HG02840 (cell line): ENCODE measurements around the gene KSR2.

Experiments used
- ATAC-seq: cut with Tn5 transposase; IDR thresholded peaks from one replicate; pipeline ENCODE4 v1.9.1; 2021; ENCODE audit warnings: mild to moderate bottlenecking, moderate library complexity, moderate number of reproducible peaks; ENCODE audit not compliant: unreplicated experiment, low FRiP score

The KSR2 gene

DNA sequence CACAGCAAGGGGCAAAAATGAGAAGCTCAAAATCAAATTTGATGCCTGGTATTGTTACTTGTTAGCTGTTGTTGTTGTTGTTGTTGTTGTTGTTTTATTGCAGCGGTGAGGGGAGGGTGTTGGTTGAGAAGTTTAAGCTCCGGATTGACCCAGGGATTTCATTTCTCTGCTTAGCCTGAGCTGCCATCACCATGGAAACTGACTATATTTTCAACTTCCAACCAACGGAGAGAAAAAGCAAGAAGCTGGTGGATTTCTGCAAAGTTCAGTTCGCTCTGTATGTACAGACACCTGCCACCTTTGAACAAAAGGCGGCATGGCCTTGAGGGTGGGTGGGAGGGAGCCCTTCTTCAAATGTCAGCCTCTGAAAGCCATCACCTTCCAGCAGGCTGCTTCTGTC is 412.9 kb downstream of the KSR2 start:
- ATAC-seq = no peak

DNA sequence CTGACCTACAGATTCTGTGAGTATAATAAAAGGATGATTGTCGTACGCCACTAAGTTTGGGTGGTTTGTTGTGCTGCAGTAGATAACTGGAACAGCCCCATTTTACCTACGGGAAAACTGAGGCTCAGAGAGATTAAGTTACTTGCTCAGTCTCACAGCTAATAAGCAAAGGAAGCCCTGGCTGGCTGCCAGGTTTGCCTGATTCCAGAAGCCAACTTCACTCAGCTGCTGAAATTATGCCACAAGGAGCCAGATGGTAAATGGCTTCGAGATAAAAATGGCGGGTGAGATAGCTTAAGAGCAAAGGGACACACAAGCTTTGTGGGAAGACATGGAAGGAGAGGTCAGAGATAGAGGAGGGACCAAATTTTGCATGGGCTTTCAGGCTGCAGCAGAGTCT is 415.8 kb downstream of the KSR2 start:
- no peak for ATAC-seq

DNA sequence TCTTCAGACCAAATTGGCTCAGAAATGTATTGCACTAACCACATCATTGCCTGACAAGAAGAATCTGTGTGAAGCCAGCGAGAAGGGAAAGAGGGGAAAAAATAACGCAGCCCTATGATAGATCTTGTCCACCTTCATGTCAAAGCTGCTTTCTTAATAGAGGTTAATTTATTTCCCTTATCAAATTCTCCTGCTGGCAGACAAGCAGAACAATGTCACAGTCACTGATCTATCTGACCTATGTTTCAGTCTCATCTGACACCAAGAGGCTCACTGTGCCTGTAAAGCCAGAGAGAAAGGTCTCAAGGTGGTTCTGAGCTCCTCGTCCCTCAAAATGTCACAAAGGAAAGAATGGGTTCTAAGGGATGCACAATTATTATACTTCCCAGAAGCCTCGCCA is 417.1 kb downstream of the KSR2 start:
- ATAC-seq = no peak

DNA sequence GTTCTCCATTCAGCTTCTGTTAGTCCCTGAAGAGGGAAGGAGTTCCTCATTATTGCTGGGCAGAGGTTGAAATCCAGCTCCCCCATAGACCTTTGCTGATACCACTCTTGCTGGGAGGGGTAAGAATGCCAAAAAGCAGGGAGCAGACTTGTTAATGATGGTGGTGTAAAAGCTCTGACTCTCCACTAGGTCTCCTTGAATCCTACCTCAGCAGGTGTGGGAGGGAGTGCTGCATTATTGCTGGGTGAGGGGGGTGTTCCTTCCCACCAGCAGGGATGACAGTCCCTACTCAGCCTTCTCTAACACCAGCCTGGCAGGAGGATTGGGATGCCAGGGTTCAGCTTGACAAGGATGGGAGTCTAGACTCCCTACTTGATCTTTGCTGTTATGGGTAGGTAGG is 421.6 kb downstream of the KSR2 start:
- ATAC-seq = no peak

DNA sequence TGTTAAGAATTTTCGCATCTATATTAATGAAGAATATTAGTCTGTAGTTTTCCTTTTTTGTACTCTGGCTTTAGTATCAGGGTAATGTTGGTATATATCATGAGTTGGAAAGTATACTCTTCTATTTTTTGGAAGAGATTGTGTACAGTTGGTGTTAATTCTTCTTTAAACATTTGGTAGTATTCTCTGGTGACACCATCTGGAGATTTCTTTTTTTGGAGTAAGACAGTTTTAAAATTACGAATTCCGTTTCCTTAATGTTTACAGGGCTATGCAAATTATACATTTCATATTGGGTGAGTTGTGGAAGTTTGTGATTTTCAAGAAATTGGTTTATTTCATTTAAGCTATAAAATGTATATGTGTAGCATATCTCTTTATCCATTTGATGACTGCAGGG is 423.6 kb downstream of the KSR2 start:
- ATAC-seq = no peak

DNA sequence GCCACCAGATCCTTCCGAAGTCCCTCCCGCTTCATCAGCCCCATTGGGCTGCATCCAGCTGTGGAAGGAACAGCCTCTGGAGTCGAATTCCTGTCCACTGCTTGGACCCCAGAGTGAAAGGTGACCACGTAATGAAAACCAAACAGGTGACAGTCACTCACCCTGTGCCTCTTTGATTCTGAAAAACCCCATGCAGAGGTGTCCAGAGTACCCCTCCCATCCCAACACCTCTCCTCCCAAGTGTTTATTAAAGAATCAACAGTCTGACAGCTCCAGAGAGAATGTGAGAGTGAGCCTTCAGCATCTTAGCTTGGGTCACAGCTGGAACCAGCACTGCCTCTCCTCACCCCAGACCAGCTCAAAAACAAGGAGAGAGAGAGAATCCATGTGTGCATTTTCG is 428.8 kb downstream of the KSR2 start:
- ATAC-seq = no peak

DNA sequence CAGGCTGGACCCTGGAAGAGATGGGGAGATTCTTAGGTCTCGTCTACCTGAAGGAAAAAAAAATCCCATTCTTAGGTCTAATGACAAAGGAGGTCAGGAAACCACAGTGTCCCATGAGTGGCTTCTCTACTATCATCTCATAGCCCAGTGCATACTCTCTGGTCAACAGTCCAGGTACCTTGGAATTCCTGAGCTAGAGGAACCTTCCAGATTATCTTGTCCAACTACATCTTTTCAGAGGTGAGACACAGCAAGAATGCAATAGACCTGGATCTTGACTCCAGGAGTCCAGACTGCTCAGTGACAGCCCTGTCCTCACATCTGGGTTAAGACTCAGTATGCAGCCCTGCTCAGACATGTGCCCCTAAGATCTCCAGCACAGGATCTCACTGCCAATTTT is 429.9 kb downstream of the KSR2 start:
- ATAC-seq = no peak

DNA sequence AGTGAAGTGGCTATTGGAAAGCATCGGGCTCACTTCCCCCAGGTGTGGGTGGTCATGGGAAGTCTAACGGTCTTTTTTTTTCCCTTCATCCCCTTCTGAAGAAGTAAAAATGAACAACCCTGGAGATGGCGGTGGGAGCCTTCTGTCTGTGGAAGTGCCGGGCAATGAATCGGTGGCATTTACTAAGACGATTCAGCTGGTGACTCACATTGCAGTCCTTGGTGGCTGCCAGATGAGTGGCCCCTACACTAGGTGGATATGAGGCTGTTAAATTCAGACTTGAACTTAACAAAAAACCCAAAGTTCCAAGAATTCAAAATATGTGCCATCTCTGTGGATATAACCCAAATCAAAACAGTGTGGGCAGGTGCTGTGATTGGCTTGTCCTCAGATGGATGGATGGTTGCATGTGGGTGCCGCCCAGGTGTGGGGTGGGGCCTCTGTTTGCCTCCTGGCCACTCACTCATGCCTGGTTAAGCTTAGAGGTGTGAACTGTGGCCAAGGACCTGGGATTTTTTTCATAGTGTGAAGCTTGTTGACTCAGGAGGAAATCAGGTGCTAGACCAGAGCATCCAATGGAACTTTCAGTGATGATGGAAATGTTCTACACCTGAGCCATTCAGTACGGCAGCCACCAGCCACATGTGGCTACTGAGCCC is 430.6 kb downstream of the KSR2 start:
- no peak for ATAC-seq

DNA sequence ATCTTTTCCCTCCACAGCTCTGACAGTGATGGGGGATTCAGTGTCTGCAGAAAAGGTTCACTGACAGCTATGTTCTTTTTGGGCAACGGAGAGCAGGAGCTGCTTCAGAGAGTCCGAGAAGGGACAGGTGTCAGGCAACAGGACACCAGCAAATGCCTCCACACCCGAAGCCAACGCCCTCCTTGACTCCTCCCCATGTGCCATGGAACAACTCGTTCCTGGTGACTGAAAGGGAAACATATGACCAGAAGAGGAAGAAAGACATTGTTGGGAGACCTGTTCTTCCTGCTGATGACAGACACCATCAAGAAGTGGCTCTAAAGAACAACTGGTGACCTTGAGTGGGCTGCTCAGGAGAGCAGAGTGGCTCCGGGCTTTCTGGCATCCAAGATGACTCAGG is 435.1 kb downstream of the KSR2 start:
- ATAC-seq = no peak

DNA sequence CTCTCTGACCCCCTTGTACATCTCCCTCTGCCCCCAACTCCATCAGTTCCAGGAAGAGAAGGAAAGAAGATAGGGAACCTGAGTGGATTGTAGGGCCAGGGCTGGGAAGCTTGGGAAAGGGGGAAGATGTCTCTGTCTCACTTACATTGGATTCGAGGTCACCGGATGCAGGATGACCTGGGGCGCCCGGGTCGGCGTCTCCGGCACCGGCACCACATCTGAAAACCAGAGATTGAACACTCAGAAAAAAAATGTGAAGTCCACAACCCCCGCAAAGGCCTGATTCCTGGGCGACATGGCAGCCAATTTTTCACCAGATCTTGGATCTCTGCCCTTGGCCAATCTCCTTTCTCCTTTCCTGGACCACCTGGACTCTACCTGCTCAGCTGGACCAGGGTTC is 438.0 kb downstream of the KSR2 start:
- ATAC-seq = no peak

DNA sequence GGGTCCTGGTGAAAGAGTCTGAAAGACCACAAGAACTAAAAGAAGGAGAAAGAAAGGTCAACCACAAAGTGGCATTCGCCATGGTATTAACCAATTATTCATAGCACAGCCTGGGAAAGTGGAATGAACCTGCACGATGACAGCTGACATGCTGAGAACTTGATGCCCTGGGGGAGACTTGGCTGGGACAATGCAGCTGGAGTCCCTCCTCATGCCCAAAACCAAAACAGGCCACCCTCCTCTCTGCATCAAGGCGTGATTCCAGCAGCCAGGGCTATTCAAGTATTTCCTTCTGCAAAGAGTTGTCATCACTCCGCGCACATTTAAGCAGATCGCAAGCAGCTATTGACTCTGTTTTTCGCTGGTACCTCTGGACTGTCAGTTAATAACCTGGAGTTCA is 440.3 kb downstream of the KSR2 start:
- no peak for ATAC-seq

DNA sequence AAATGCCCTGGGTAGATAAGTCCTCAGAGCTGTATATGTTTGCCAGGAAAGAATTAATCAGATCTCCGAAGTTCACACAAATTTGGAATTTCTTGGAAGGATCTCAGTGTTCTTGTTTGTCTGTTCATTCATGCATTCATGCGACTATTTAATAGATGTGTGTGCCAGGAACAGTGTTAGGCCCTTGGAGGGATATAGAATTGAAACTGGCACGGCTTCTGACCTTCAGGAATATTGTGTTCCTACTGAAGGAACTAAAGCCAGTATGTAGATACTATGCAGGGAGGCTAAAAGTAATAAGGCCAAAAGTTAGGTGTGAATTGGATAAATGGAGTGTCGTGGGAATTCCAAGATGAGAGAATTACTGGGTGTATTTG is 441.3 kb downstream of the KSR2 start:
- ATAC-seq = no peak

DNA sequence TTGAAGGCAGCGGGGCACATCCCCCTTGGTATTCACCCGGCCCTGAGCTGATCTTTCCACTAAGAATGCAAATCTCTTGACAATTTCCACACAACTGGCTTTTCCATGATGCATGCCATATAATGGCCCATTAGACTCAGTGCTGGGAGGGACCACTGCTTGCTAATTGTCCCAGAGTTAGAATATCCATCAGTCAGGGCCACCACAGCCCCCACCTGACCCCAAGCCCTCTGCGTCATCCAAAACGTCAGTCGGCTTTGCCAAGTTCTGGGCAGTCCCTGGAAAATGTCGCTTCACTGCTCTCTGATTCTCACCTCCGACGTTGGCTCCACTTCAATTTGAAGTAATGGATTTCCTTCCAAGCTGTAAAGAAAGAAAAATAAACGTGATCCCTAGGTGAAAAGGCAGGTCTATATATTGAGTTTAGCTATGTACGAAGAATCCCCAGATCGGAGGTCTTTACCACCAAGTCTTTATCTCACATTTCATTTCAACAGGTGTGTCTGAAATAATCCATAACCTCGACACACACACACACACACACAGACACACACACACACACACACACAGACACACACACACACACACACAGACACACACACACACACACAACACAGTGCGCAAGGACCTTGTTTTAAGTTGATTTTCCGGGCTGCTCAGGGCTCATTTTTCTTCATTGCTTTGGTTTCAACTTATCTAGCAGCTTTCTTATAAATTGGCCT is 441.9 kb downstream of the KSR2 start:
- ATAC-seq = no peak

DNA sequence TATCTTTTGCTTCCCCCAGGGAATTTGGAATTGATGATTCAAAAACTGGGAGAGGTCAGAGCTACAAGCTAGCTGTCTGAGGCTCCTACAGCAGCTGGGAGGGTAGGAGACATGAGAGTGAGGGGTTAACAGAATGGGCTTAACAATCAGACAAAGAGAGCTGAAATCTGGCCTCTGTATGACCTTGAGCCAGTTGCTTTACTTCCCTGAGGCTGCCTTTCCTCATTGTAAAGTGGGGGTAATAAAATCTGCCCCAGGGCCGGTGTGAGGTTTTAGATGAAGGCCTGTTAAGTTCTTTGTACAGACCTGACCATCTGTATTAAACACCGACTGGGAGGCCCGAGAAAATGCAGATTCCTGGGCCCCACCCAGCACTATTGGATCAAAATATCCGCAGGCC is 443.0 kb downstream of the KSR2 start:
- ATAC-seq = no peak

DNA sequence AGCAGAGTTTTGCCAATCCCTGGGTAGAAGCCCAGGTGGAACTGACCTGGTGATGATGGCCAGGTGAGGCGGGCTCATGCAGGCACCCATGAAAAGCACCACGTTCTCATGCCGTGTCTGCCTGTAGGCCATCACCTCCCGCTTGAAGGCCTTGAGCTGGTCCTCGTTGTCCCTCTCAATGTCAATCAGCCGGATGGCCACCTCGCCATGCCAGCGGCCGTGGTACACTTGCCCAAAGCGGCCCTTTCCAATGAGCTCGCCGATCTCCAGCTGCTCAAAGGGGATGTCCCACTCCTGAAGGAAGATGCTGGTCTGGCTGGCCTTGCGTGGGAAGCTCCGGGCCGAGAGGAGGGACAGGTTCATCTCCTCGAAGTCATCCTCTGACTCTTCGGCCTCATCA is 444.0 kb downstream of the KSR2 start:
- no peak for ATAC-seq

DNA sequence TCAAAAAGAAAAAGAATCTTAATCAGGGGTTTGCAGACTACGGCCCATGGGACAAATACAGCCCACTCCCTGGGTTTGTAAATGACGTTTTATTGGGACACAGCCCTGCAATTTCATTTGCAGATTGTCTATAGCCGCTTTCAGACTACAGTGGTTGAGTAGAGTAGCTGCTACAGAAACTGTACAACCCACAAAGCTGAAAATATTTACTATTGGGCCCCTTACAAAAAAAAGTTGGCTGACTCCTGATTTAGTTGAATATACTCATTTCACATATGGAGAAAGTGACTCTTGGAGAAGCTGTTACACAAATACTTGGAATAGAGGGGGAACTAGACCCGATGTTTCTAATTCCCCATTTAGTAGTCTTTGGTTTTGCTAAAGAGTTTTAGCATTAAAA is 444.8 kb downstream of the KSR2 start:
- no peak for ATAC-seq

DNA sequence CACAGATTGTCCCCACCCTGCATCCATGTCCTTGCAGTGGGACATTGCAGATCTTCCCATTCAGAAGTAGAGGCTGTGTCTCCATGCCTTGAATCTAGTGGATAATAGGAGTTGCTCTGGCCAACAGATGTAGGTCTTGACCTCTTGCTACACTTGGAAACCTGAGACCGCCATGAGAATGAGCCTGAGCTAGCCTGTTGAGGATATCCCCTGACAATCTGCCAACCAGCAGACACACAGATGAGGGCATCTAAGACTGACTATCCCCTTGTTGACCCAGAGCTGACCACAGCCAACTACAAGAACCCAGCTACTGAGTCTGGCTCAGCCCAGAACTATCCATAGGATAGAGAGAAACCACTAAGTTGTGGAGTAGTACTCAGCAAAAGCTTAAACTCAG is 446.2 kb downstream of the KSR2 start:
- ATAC-seq = no peak

DNA sequence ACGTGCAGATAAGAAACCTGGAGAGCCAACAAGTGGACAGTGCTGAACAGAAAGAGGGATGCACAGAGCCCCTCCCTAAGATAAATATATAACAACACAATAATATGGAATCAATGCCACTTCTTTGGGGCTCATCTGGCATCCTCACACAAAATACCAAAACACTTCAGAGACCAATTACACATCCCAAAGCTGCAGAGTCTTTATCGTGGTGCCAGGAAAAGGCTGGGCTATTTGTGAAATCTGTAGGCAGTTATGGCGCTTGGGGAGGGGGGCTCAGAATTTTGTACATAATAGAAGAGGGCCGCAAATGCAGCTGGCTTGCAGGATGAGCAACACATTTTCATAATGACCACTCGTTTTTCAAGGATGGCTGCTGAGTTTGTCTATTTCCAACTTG is 446.9 kb downstream of the KSR2 start:
- no peak for ATAC-seq

DNA sequence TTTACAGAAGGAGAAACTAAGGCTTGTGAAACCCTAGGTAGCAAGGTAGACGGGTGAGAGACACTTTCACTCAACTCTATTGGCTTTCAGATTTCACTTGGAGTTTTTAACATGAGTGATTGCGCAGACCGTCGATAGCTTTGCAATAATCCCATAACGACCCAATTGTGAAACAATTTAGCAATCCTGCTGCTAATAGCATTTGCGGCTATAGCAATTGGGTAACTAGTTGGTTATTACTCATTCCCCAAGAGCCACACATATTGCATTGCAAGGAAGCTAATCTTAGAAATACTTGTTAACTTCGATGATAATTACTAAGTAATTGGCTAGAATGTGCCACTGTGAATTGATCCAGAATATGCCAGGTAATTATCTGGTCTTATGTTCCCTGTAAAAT is 447.4 kb downstream of the KSR2 start:
- ATAC-seq = no peak

DNA sequence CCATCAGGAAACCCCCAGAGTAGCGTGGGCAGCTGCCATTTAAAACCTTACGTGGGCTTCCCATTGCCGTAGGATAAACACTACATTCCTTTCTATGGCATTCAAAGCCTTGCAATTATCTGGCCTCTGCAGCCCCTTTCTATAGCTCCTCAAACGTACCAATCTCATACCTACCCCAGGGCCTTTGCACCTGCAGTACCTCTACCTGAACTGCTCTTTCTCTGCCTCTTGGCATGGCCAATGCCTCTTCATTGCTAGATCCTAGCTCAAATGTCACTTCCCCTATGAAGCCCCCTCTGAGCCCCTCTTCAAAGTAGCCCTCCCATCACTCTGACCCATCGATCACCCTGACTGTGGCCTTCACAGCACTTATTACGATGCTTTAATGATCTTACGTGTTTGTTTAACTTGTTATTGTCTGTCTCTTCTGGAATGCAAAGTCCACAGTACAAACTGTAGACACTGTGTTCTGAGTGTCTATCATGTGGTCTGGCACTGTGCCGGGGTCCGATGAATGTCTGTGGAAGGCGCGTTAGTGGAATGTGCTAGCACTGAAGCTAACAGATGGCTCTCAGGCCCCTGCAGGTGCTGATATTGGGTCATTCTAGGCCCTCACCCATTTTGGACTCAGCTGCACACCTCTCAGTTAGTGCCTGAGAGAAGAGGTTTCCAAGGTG is 450.1 kb downstream of the KSR2 start:
- no peak for ATAC-seq

DNA sequence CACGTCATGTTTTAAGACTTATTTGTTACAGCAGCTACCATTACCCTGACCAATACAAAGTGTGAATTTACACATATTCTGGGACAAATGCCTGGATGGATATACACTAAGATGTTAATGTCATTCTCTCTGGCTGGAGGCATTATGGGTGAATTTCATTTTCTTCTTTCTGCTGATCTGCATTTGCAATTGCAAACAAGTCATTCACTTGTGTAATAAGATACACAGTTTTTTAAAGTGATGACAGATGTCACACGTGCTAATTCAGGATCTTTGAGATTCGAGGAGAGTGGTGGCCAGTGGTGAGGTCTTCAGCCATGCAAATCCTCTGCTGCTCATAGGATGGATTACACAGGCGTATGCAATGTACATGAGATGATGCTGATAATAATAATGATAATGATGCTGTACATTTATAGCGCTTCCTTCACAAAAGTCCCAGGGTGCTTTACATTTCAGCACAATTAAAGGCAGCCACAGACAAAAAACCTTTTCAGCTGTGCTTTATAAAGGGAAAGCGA is 451.5 kb downstream of the KSR2 start:
- ATAC-seq = no peak

DNA sequence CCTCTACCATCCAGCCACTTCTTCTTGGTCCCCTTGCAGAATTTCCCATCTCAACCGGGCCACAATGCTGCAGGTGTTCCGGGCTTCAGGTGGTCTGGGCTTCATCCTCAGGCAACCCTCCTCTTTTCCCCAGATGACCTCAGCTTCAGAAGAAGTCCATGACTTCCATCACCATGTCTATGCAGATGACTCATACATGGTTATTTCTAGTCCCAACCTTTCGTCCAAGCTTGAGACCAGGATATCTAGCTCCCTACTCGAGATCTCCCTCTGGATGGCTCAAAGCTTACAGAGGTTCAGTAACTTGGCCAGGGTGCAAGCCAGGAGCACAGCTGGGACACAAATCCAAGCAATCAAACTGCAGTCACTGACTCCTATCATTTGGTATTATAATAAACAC is 452.8 kb downstream of the KSR2 start:
- no peak for ATAC-seq
